ENCODE results near the gene SETD2.

GRCh38 chr3:47130557-47130956, 33.4 kb downstream of the SETD2 start:
- TF ChIP-seq, protein P1, sequence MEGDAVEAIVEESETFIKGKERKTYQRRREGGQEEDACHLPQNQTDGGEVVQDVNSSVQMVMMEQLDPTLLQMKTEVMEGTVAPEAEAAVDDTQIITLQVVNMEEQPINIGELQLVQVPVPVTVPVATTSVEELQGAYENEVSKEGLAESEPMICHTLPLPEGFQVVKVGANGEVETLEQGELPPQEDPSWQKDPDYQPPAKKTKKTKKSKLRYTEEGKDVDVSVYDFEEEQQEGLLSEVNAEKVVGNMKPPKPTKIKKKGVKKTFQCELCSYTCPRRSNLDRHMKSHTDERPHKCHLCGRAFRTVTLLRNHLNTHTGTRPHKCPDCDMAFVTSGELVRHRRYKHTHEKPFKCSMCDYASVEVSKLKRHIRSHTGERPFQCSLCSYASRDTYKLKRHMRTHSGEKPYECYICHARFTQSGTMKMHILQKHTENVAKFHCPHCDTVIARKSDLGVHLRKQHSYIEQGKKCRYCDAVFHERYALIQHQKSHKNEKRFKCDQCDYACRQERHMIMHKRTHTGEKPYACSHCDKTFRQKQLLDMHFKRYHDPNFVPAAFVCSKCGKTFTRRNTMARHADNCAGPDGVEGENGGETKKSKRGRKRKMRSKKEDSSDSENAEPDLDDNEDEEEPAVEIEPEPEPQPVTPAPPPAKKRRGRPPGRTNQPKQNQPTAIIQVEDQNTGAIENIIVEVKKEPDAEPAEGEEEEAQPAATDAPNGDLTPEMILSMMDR (IDR thresholded peaks at IDR 0.05): no peak
- no peak for TF ChIP-seq RAD21 (IDR thresholded peaks at IDR 0.05; ENCODE audit: low read length)
- TF ChIP-seq SIN3A (IDR thresholded peaks at IDR 0.05; ENCODE audit: borderline replicate concordance, low read depth, low read length): no peak
- TF ChIP-seq TCF12 (IDR thresholded peaks at IDR 0.05): no peak
